H1 (cell line): ENCODE measurements around the gene DRAP1. TPM values are rescaled to one million over a fixed set of nuclear protein-coding genes. Genes with fewer than 3 reads are reported as not detected.

Experiments
- CTCF ChIA-PET: fragments of 300-600 bp; sonication (Branson Sonifier 250); formaldehyde crosslinking; loops from one replicate; lab custom pipeline; 2021; ENCODE audit not compliant: partially characterized antibody; lab: Charles Lee
- POLR2A ChIA-PET: fragments of 300-600 bp; sonication (Branson Sonifier 250); formaldehyde crosslinking; loops from one replicate; lab custom pipeline; 2021; ENCODE audit warnings: inconsistent platforms; ENCODE audit not compliant: partially characterized antibody; lab: Charles Lee
- DNase-seq, 2 experiments: peaks; one replicate each; pipeline versions ENCODE4 v3.0.0 to v3.0.0-alpha.2; 2010 to 2022; ENCODE audit warnings: low spot score in 2 of 2, low read depth in 1 of 2, mixed read lengths in 1 of 2
- FAIRE-seq: peaks from 2 replicates; lab custom pipeline; 2011; peaks lifted over from hg19 to GRCh38; lab: Jason Lieb, UNC
- H2AFZ ChIP-seq: 2 replicates; pipeline ENCODE4 v1.8.1; 2012; ENCODE audit warnings: low read length, inconsistent platforms
- H2AK5ac ChIP-seq: 2 replicates; pipeline ENCODE4 v1.6.1; 2013; ENCODE audit warnings: low read depth, low read length
- H2BK120ac ChIP-seq: replicated peaks from 2 replicates; pipeline ENCODE3; 2013; ENCODE audit warnings: low read depth, low read length, inconsistent platforms
- H2BK12ac ChIP-seq: 2 replicates; pipeline ENCODE4 v1.6.1; 2013; ENCODE audit warnings: low read depth, low read length
- H2BK15ac ChIP-seq: 2 replicates; pipeline ENCODE4 v1.6.1; 2013; ENCODE audit warnings: low read length
- H2BK20ac ChIP-seq: 2 replicates; pipeline ENCODE4 v1.6.1; 2013; ENCODE audit warnings: low read length
- H2BK5ac ChIP-seq: 2 replicates; pipeline ENCODE4 v1.6.1; 2013; ENCODE audit warnings: low read depth, low read length
- H3K14ac ChIP-seq: 2 replicates; pipeline ENCODE4 v1.6.1; 2013; ENCODE audit warnings: inconsistent platforms; ENCODE audit not compliant: insufficient read length
- H3K18ac ChIP-seq: 2 replicates; pipeline ENCODE4 v1.6.1; 2013; ENCODE audit warnings: low read length; ENCODE audit errors: extremely low read depth
- H3K23ac ChIP-seq: 2 replicates; pipeline ENCODE4 v1.6.1; 2013; ENCODE audit warnings: inconsistent platforms; ENCODE audit not compliant: insufficient read length
- H3K23me2 ChIP-seq: 2 replicates; pipeline ENCODE4 v1.6.1; 2013; ENCODE audit warnings: low read depth, low read length
- H3K27ac ChIP-seq: 2 replicates; pipeline ENCODE4 v1.6.1; 2011; ENCODE audit warnings: low read depth, low read length, inconsistent platforms
- H3K27me3 ChIP-seq, 4 experiments: replicated peaks in 1 of 4; 1 replicate in 1 of 4; 2 replicates in 3 of 4; pipeline versions ENCODE4 v1.6.1 to v1.8.1; 2011 to 2013; ENCODE audit warnings: low read length in 3 of 4, mild to moderate bottlenecking in 3 of 4, inconsistent platforms in 2 of 4, mixed read lengths in 2 of 4, moderate library complexity in 1 of 4; ENCODE audit not compliant: control insufficient read depth in 3 of 4, insufficient read depth in 3 of 4; ENCODE audit errors: extremely low read depth in 1 of 4
- H3K36me3 ChIP-seq, 4 experiments: 2 replicates each; pipeline versions ENCODE4 v1.6.1 to v1.8.1; 2011 to 2013; ENCODE audit warnings: mild to moderate bottlenecking in 4 of 4, low read length in 3 of 4, moderate library complexity in 2 of 4, control low read depth in 1 of 4, inconsistent platforms in 1 of 4; ENCODE audit not compliant: insufficient read depth in 4 of 4, control insufficient read depth in 2 of 4
- H3K4ac ChIP-seq: replicated peaks from 2 replicates; pipeline ENCODE3; 2013; ENCODE audit warnings: low read length, low read depth, mixed read lengths, inconsistent platforms; ENCODE audit not compliant: insufficient read length
- H3K4me1 ChIP-seq, 4 experiments: replicated peaks in 1 of 4; 1 replicate in 1 of 4; 2 replicates in 3 of 4; pipeline versions ENCODE4 v1.6.1 to v1.8.1; 2011 to 2013; ENCODE audit warnings: low read length in 3 of 4, inconsistent platforms in 2 of 4, mixed read lengths in 1 of 4; ENCODE audit not compliant: insufficient read depth in 4 of 4, control insufficient read depth in 3 of 4
- H3K4me2 ChIP-seq, 2 experiments: 2 replicates each; pipeline versions ENCODE4 v1.6.1 to v1.8.1; 2011 to 2013; ENCODE audit warnings: low read depth in 2 of 2, low read length in 2 of 2, control low read depth in 1 of 2, inconsistent platforms in 1 of 2, mild to moderate bottlenecking in 1 of 2; ENCODE audit not compliant: insufficient read depth in 1 of 2
- H3K4me3 ChIP-seq, 4 experiments: fragments of 200-600, 300-600 bp in 1 of 4; sonication (generic), shearing (Covaris generic), sonication (Bioruptor Twin) in 1 of 4; 2 replicates each; pipeline versions ENCODE4 v1.5.1 to v1.8.1; 2011 to 2016; ENCODE audit warnings: low read length in 4 of 4, low read depth in 3 of 4, control low read depth in 2 of 4, inconsistent platforms in 2 of 4, mild to moderate bottlenecking in 2 of 4, mixed read lengths in 1 of 4, moderate library complexity in 1 of 4; ENCODE audit not compliant: insufficient read depth in 2 of 4; ENCODE audit errors: extremely low read depth in 1 of 4
- H3K56ac ChIP-seq: replicated peaks from 2 replicates; pipeline ENCODE3; 2013; ENCODE audit warnings: low read depth, mild to moderate bottlenecking, mixed read lengths, low read length, inconsistent platforms; ENCODE audit not compliant: insufficient read length
- H3K79me1 ChIP-seq: 2 replicates; pipeline ENCODE4 v1.6.1; 2013; ENCODE audit warnings: low read depth, low read length, control low read depth
- H3K79me2 ChIP-seq, 2 experiments: 2 replicates each; pipeline versions ENCODE4 v1.6.1 to v1.8.1; 2012 to 2013; ENCODE audit warnings: low read length in 2 of 2, mild to moderate bottlenecking in 2 of 2, inconsistent platforms in 1 of 2; ENCODE audit not compliant: insufficient read depth in 2 of 2, control insufficient read depth in 1 of 2
- H3K9ac ChIP-seq, 4 experiments: replicated peaks in 1 of 4; 1 replicate in 1 of 4; 2 replicates in 3 of 4; pipeline versions ENCODE4 v1.6.1 to v1.8.1; 2011 to 2013; ENCODE audit warnings: low read depth in 3 of 4, low read length in 3 of 4, control low read depth in 2 of 4, mild to moderate bottlenecking in 2 of 4, moderate library complexity in 2 of 4, inconsistent platforms in 1 of 4; ENCODE audit errors: extremely low read depth in 1 of 4
- H3K9me3 ChIP-seq, 2 experiments: 2 replicates each; pipeline versions ENCODE4 v1.6.1 to v1.8.1; 2012 to 2013; ENCODE audit warnings: mild to moderate bottlenecking in 2 of 2, moderate library complexity in 2 of 2, control low read depth in 1 of 2, inconsistent platforms in 1 of 2, low read depth in 1 of 2, low read length in 1 of 2, mixed read lengths in 1 of 2; ENCODE audit not compliant: insufficient read depth in 2 of 2
- H4K20me1 ChIP-seq, 2 experiments: replicated peaks in 1 of 2; 2 replicates each; pipeline versions ENCODE3 to v1.8.1; 2011 to 2013; ENCODE audit warnings: inconsistent platforms in 2 of 2, low read length in 2 of 2, mild to moderate bottlenecking in 1 of 2; ENCODE audit not compliant: insufficient read depth in 2 of 2, control insufficient read depth in 1 of 2
- H4K5ac ChIP-seq: 2 replicates; pipeline ENCODE4 v1.6.1; 2013; ENCODE audit warnings: low read length, low read depth, mixed read lengths, inconsistent platforms; ENCODE audit not compliant: insufficient read length
- H4K8ac ChIP-seq: 2 replicates; pipeline ENCODE4 v1.8.0; 2013; ENCODE audit warnings: mild to moderate bottlenecking, moderate library complexity, low read length, inconsistent platforms; ENCODE audit not compliant: insufficient read depth; ENCODE audit errors: extremely low read depth
- H4K91ac ChIP-seq: replicated peaks from 2 replicates; pipeline ENCODE3; 2013; ENCODE audit warnings: low read length, mixed read lengths, inconsistent platforms; ENCODE audit not compliant: insufficient read length
- HDAC2 ChIP-seq, 2 experiments: fragments of 300-600 bp in 1 of 2; sonication (generic) in 1 of 2; IDR thresholded peaks; 2 replicates each; pipeline ENCODE4 v1.6.1; 2011 to 2012; ENCODE audit warnings: low read depth in 2 of 2, low read length in 2 of 2, mild to moderate bottlenecking in 2 of 2, moderate library complexity in 2 of 2, borderline replicate concordance in 1 of 2, inconsistent platforms in 1 of 2
- WGBS, 2 experiments: shearing (Covaris generic) in 1 of 2; methylation state at CpG; one replicate each; pipeline versions ENCODE4 v1.1.6 to v1.1.7; 2013 to 2015; ENCODE audit warnings: low lambda C conversion rate in 2 of 2, mixed read lengths in 2 of 2, inconsistent platforms in 1 of 2, low coverage in 1 of 2, missing lambda C conversion rate in 1 of 2; ENCODE audit not compliant: insufficient replicate concordance in 2 of 2, insufficient coverage in 1 of 2, insufficient read length in 1 of 2; ENCODE audit errors: extremely low coverage in 1 of 2, missing lambda C conversion rate in 1 of 2; 5-methylcytosine and 5-hydroxymethylcytosine counted together
- polyA plus RNA-seq, 7 experiments: library from polyadenylated mRNA; depleted of rRNA in 3 of 7; stranded (reverse) in 5 of 7; unstranded in 2 of 7; fragments of >200 nt in 5 of 7; fragments of 200-250 nt in 2 of 7; gene quantifications; 1 replicate in 5 of 7; 2 replicates in 1 of 7; 4 replicates in 1 of 7; pipeline versions ENCODE4 v1.2.1 to v1.2.3, GENCODE V29; 2011 to 2013; ENCODE audit warnings: missing spikeins in 2 of 7, mixed read lengths in 2 of 7
- total RNA-seq: library from RNA; stranded (reverse); fragmentation: NEBNext Ultra II Directional; extraction: Animal tissue kit (Norgen Biotek cat#: 25700); gene quantifications from 2 replicates; pipeline ENCODE4 v1.2.1, GENCODE V29; 2021

The DRAP1 gene
- total and polyA plus RNA-seq, 2 of the 8 experiments (the other 6 are each of a cell fraction or from before 2014, with no cell fraction given): 62.5 to 98.7 TPM

DNA sequence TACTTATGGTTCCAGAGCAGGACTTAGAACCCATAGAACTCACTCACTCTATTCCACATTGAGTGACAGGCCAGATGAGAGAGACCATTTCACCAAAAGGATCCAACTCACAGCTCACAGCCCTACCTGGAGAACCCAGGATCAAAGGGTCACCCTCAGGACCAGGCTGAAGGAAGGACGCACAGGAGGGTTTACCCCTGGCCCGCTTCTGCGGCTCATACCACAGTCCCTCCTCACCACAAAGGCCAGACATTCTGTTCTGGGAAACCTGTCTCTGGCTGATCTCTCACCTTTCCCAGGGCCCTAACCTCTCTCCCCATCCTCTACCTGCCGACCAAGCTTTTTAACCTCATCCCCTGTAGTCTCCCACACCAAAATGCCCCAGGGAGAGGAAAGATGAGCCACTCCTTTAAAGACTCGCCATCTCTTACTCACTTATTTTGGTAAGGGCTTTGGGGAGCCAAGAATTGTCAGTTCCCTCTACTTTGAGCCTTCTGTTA, 23.7 kb upstream of the DRAP1 start:
- TF ChIP-seq HDAC2 (IDR thresholded peaks at IDR 0.05; ENCODE audit: borderline replicate concordance in 1 of 2, low read depth in 2 of 2, low read length in 2 of 2): no peak
- H2BK20ac ChIP-seq: no peak overlapping the region
- peaks cover 0 to 4% of the 10 kb centered on the region in 2 experiments for H4K20me1 ChIP-seq
- H3K9ac ChIP-seq: no peak overlapping the region
- WGBS, 2 experiments: 89% methylated on average over 5 of the region's 5 CpGs; no CpG with 5 or more reads in 1 of the 2 experiments
- no peak overlapping the region for H4K5ac ChIP-seq
- H2AK5ac ChIP-seq: 0 out of 2 replicates have a peak overlapping the region, but pooled peaks have one; percentile 65
- no peak overlapping the region for H4K91ac ChIP-seq
- H2BK12ac ChIP-seq: no peak overlapping the region
- FAIRE-seq: no peak
- peaks cover 11 to 22% (median 18%) of the 10 kb centered on the region in 4 experiments for H3K27me3 ChIP-seq
- no peak overlapping the region for H3K4ac ChIP-seq
- H3K18ac ChIP-seq: no peak overlapping the region
- no peak overlapping the region for H4K8ac ChIP-seq
- no peak overlapping the region for H3K23ac ChIP-seq
- H3K79me2 ChIP-seq: no peaks in the 10 kb centered on the region
- no peak for DNase-seq
- H3K14ac ChIP-seq: no peak overlapping the region
- H3K4me2 ChIP-seq: no peak overlapping the region
- no peak overlapping the region for H2BK120ac ChIP-seq
- H3K4me3 ChIP-seq: no peak overlapping the region
- no peaks in the 10 kb centered on the region for H3K9me3 ChIP-seq
- H3K4me1 ChIP-seq: peaks cover 0 to 18% (median 6%) of the 10 kb centered on the region in 4 experiments; a peak in 6 of 7 replicates
- H2AFZ ChIP-seq: no peak overlapping the region
- POLR2A ChIA-PET: interaction anchor here (1.3 to 1.9 kb wide), 3 partner anchors 22 to 85 kb away, joined by 3 to 5 read pairs (median 4); no protein-coding TSS in a partner anchor
- no peak overlapping the region for H2BK5ac ChIP-seq
- H3K79me1 ChIP-seq: no peaks in the 10 kb centered on the region; the same call in 1 of the 2 replicates
- H3K56ac ChIP-seq: no peak overlapping the region
- H2BK15ac ChIP-seq: no peak overlapping the region
- H3K27ac ChIP-seq: no peak overlapping the region
- CTCF ChIA-PET: interaction anchor here (0.9 to 15.0 kb wide), 5 partner anchors 8 to 89 kb away, joined by 3 to 281 read pairs (median 150); partner anchors contain the start of genes CCDC85B and FIBP
- H3K23me2 ChIP-seq: peaks cover 18% of the 10 kb centered on the region; the same call in 1 of the 2 replicates
- H3K36me3 ChIP-seq: no peaks in the 10 kb centered on the region
